HG03432 (cell line): ENCODE measurements around the gene GDAP1L1.

Experiments
- ATAC-seq: cut with Tn5 transposase; IDR thresholded peaks from one replicate; pipeline ENCODE4 v1.9.1; 2021; ENCODE audit warnings: mild to moderate bottlenecking, moderate library complexity; ENCODE audit not compliant: unreplicated experiment

GDAP1L1 gene

DNA sequence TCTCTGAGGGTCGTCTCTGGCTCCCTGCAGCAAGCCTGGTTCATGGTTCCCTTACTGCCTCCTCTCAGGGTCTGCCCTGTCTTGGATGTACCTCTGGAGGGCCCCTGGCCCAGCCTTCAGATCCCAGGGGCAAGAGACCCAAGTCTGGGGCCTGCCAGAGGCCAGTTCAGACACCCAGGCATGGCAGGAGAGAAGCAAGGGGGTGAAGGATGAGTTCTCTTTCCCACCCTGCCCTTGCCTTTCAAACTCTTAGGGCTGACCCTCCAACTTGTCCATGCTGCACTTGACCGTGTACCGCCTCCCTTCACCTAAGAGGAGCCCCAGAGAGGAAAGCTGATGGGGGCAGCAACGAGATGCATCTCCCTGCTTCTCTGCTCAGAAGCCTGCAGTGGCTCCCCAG is 4.2 kb downstream of the GDAP1L1 start:
- ATAC-seq = no peak

DNA sequence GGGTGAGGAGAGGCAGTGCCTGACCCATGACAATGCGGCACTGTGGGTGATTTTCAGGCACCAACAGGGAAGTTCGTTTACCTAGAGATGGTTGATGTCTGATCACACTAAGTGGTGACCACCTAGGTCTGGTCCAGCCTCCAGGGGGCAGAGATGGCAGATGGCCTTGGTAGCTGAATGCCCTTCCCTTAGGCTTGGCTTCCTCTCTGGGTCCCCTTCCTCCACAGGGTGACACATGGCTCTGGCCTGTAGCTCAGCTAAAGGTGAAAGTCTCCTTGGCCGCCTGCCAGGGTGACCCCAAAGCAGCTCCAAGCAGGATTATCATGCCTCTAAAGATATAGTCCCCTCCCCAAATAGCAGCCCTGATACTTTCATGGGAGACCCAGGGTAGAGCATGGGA is 6.4 kb downstream of the GDAP1L1 start:
- no peak for ATAC-seq

DNA sequence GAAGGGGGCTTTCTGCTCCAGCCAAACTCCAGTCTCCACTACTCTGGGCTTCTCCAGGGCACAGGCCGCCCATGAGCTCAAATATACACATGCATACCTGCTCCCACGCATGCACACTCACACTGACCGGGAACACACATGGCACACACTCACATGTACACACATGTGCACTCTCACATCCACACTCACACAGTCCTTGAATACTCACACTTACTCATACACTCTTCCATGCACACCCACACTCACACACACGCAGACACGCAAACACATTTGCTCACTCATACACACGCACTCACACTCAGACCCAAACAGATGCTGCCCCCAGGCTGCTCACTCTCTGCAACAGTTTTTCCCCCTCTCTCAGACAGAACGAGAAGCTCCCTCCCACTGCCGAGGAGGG is 7.0 kb downstream of the GDAP1L1 start:
- ATAC-seq = no peak

DNA sequence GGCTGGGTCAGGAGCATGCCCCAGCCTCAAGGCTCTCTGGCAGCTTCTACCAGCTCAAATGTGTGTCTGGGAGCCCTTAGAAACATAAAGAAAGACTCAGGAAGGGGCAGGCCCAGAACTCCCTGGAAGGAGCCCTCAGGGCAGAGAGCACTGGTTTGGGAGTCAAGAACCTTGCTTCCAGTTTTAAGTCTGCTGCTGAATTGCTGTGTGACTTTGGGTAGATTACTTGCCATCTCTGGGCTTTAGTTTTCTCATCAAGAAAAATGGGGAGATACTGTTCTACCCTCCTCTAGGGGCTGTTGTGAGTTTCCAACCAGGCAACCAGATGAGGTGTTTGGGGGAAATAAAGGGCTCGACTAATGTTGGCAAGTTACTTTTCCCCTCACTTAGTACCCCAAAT is 8.8 kb downstream of the GDAP1L1 start:
- ATAC-seq = no peak

DNA sequence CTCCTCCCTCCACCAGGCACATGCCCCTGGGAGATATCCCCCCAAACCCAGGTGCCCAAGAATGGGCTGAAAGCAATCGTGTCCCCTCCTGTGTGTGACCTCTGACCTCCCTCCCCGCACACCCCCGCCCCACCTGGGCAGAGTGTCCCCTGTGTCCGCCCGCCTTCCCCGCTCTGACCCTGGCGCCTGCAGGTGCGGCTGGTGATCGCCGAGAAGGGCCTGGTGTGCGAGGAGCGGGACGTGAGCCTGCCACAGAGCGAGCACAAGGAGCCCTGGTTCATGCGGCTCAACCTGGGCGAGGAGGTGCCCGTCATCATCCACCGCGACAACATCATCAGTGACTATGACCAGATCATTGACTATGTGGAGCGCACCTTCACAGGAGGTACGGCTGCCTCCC is 9.9 kb downstream of the GDAP1L1 start:
- no peak for ATAC-seq

DNA sequence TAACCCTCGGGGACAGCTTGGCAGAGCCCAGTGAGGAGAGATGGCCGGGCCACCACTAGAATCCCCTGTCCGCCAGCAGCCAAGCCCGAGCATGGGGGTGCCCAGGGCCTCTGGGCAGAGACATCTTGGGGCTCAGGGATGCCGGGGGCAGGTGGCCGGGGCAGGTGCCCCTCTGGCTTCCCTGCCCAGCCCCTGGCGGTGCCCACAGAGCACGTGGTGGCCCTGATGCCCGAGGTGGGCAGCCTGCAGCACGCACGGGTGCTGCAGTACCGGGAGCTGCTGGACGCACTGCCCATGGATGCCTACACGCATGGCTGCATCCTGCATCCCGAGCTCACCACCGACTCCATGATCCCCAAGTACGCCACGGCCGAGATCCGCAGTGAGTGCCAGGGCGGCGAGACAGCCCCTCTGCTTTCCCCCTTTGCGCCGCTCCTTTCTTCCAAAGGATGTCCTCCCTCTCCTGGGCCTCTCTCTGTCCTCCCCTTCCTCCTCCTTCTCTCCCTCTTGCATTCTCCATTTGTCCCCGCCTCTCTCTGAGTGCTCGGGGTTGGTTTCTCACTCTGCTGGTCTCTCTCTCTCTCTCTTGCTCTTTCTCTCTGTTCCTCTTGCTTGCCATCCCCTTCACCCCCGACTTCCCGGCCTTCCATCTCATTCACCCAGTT is 11.2 kb downstream of the GDAP1L1 start:
- ATAC-seq = no peak

DNA sequence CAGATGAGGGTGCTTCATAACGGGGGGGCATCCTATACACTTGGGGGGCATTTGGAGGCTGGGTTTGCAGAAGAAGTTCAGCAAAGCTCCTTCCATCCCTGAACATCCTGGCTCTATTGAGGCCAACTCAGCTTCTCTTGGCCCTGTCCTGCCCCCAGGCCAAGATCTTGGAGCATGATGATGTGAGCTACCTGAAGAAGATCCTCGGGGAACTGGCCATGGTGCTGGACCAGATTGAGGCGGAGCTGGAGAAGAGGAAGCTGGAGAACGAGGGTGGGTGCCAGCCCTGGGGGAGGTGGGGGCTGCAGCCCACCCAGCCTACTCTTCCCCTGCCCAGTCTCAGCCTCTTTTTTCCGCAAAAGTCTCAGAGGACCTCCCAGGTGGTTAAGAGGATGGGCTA is 17.2 kb downstream of the GDAP1L1 start:
- ATAC-seq = no peak

DNA sequence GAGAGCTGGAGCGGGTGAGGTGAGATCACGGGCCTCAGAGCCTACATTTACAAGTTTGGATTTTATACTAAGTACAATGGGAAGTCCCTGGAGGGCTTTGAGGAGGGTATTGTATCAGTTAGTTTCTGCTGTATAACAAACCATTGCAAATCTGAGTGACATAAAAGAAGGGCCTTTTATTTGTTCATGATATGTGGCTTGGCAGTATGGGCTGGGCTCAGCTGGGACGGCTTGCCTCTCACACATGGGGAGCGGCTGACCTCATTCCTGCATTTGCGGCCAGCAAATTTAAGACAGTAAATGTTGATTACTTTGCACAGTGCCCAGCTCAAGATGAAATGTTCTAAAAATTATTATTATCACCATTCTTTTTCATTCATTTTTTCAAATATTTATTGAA is 21.7 kb downstream of the GDAP1L1 start:
- no peak for ATAC-seq

DNA sequence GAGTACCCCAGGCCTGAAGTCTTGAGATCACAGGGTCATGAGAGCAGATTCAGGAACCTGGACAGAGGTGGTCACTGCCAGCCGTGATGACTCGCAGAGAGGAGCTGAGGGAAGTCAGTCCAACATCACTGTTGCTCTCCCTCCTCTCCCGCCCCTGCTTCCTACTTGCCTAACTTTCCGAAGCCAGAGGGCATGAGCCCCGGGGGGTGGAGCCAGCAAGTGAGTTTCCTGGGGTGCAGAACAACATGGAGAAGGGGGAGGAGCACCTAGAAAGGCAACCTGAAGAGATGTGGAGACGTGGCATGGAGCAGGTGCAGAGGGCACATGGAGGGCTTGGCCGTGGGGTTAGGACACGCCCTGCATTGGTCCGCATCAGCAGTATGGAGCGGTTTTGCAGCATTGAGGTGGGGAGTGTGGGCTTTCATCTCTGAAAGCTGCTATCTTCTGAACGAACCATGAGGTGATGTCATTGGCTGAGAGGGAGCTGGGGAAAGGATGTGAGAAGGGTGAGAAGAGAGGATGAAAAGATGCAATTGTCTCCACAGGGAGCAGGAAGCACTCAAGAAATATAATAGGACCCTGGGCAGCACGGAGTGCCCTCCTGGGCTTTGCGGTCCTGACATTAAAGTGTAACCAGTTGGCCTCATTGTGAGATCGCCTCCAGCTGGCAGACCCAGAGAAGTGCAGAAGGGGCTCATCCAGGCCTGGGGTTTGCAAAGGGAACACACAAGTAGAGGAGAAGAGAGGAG is 25.0 kb downstream of the GDAP1L1 start:
- no peak for ATAC-seq

DNA sequence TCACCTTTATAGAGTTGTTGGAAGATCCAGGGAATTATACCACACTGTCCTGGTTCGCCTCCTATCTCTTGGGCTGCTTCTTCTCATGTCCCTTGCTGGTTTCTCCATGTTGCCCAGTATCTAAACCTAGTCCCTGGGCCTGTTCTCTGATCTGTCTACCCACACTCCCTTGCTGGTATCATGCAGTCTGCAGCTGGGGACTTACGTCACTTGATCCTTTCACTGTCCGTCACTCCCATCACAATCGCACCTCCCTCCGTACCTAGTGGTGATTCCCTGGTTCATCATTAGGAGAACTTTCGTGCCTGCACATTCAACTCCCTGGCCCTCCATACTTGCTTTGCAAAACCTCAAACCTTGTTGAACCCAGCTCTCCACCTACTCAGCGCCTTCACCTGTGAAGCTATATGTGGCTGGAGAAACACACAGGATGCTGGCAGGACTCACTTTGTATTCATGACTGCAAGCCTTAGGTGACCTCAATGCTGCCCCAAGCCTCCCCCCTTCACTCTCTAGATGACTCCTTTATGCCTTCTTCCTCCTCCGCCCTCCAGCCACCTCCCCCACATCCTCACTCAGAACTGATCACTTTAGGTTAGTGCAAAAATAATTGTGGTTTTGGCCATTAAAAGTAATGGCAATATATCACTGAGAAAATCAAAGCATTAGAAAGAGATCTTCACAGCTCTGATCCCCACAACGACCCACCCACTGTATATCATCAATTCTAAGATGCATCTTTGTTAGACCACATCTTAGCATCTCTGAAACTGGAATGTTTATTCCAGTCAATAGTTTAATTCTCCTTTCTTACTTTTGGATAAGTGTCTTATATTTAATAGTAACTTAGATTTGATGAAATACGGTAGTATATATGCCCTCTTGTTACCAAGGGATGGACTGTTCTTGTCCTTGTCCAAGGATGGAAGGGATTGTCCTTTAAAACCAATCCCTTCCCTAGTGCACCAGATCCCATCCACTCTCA is 26.4 kb downstream of the GDAP1L1 start:
- ATAC-seq = no peak

DNA sequence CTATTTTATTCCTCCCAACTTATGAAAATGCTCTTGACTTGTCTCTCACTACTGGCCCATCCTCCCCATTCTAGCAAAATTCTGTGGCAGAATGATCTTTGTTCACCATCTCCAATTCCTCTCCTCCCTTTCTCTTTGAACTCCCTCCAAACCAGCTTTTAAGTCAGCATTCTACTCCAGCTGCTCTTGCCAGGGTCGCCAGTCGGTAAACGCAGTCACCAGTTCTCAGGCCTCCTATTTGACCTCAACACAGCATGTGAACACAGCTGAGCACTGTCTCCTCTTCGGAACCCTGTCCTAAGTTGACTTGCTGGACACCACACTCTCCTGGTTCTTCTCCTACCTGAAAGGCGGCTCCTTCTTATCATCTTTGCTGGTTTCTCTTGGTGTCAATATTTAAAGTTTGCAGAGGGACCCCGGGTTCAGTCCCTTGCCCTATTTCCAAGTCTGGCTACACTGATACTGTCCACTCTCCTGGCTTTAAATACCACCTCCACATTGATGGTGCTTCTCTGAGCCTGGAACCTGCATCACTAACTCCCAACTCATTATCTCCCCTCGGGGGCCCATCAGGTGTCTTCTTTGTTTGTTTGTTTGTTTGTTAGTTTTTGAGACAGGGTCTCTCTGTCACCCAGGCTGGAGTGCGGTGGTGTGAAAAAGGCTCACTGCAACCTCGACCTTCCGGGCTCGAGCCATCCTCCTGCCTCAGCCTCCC is 27.4 kb downstream of the GDAP1L1 start:
- no peak for ATAC-seq

DNA sequence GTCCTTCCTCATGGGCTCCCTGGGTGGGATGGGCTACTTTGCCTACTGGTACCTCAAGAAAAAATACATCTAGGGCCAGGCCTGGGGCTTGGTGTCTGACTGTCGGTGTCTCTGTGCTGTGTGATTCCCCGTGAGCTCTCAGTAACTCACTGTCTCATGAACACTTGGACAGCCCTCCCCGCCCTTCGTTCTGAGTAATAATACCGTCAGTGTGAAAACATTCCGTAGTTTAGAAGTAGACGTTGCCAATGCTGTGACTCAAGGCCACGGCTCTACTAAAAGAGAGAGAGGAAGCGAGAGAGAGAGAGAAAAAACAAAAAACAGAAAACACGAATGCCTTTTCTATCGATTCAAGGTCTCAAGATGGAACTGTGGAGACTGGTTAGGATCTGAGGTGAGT is 32.1 kb downstream of the GDAP1L1 start:
- no peak for ATAC-seq

DNA sequence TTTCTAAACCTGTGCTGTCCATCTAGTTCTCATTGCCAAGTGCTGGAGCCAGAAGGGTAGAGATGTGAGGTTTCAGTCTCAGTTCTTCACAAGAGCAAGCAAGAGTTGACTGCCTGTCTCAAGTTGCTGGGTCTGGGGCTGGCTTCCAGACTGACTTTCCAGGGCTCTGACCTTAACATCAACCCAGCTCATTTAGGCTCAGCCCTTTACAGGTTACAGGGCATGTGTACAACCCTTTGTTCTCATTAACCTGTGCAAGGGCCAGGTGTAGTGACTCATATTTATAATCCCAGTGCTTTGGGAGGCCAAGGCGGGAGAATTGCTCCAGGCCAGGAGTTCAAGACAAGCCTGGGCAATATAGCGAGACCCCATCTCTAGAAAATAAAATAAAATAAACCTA is 33.3 kb downstream of the GDAP1L1 start:
- no peak for ATAC-seq

DNA sequence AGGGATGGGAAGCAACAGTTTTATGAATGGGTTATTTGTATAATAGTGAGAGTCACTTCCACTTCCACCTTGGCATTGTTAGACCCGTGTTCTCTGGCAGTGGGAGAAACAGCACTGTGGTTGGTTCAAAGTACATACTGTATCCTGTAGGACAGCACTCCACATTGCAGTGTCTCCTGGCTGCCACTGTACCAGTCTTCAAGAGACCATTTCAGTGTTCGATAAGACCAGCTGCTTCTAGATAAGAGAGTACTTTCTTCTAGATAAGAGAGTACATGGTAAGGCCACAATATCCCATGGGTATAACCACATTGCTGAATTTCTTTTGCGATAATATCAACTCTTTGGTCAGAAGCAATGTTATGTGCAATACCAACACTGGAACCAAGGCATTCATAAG is 35.1 kb downstream of the GDAP1L1 start:
- ATAC-seq = no peak

DNA sequence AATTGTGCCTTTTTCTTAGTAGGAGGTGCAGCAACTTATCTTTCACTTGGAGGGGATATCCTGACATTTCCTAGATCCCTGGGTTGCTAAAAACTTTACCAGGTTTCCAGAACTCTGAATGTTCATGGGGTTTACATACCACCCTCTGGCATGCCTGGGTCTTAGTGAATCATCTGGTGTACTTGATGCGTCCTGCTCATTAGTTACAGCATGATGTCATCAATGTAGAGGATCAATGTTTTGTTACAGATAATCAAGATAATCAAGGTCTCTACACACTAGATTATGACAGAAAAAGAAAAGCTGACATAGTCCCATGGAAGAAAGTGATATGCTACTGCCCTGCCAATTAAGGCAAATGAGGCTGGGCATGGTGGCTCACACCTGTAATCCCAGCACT is 36.9 kb downstream of the GDAP1L1 start:
- ATAC-seq = no peak

DNA sequence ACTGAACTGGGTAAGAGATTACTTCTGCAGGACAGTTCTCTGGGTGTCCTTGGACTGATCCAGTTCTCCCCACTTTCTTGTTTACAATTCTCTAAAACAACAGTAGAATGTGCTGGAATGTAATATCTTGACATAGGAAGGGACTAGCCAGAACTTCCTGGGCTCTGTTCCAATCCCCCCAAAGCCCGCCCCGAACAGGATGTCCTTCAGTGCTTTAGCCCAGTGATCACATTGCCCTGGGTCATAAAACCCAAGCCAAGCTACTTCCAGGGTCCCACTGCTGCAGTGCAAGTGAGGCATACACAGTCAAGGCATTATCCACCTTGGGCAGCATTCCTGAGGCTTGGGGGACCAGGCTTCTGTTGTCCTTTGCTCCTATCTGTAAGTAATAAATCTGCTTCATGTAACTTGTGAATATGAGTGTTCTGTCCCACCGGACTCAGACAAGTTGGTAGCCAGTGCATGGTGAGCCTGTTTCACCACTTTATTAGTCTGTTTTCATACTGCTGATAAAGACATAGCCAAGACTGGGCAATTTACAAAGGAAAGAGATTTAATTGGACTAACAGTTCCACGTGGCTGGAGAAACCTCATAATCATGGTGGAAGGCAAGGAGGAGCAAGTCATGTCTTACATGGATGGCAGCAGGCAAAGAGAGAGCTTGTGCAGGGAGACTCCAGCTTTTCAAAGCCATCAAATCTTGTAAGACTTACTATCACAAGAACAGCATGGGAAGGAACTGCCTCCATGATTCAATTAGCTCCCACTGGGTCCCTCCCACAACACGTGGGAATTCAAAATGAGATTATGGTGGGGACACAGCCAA is 40.4 kb downstream of the GDAP1L1 start:
- no peak for ATAC-seq

DNA sequence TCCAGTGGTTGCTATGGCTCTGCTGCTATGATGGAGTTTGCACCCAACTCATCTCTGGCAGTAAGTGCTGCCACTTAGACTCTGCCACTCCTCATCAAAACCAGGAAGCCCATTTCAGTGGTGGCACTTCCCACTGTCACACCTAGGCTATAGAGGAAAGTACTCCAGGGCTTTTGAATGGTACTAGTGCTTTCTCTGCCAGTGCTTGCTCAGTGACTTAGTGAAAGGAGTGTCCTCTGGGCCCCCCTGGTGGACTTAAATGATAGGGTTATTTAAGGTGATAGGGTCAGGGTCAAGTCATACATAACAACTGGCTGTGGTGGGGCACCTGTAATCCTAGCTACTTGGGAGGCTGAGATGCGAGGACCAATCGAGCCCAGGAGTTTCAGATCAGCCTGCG is 41.1 kb downstream of the GDAP1L1 start:
- ATAC-seq = no peak

DNA sequence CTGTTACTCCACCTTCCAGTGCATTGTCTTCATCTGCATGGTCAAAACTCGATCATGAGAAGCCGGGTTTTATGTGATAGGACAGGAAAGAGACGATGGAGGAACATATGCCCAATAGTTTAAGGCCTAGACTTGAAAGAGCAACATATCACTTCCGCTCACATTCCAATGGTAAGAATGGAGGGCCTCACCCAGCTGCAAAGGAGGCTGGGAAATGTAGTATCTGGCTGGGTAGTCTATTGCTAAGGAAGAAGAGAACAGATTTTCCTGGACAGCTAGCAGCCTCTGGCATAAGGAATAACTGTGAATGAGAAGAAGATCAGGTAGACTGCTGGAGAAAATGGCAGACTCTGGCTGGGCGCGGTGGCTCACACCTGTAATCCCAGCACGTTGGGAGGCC is 44.6 kb downstream of the GDAP1L1 start:
- ATAC-seq = no peak

DNA sequence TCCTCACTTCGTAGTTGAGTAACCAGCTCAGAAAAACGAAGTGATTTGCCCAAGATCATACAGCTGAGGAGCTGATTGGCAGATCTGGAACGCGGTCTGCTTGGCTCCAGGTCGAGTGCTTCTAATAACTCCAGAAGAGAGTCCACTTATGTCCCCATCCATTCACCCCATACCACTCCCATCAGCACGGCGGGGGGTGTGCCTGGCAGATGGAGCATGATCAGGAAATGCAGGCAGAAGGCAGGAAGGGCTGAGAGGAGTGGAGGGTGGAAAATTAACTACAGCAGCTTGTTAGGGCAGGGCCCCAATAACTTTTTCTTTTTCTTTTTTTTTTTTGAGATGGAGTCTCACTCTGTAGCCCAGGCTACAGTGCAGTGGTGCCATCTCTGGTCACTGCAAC is 48.9 kb downstream of the GDAP1L1 start:
- no peak for ATAC-seq

DNA sequence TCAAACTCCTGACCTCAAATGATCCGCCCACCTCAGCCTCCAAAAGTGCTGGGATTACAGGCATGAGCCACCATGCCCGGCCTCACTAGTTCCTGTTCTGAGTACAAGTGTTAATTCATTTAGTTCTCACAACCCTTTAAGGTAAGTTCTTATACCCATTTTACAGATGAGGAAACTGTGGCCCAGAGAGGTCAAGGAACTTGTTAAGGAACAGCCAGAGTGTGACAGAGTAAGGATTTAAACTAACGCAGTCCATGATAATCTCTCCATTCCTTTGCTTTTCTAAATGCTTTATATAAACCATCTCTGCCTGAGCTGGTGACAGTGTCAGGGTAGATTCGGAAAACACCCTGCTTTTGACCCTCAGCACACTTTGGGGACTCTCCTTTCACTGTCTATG is 50.6 kb downstream of the GDAP1L1 start:
- ATAC-seq = no peak
